ENCODE measurements around the gene ABTB2.

DNA sequence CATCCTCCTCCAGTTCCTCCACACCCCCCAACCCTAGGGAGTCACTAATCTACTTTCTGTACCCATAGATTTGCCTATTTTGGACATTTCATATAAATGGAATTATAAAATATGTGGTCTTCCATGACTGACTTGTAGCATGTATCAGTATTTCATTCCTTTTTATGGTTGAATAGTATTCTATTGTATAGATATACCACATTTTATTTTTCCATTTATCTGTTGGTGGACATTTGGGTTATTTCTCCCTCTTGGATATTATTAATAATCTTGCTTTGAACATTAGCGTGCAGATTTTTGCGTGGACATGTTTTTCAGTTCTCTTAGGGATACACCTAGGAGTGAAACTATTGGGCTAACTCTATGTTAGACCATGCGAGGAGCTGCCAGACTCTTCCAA lies 229.0 kb downstream of the ABTB2 start:
- TF ChIP-seq, protein P1, sequence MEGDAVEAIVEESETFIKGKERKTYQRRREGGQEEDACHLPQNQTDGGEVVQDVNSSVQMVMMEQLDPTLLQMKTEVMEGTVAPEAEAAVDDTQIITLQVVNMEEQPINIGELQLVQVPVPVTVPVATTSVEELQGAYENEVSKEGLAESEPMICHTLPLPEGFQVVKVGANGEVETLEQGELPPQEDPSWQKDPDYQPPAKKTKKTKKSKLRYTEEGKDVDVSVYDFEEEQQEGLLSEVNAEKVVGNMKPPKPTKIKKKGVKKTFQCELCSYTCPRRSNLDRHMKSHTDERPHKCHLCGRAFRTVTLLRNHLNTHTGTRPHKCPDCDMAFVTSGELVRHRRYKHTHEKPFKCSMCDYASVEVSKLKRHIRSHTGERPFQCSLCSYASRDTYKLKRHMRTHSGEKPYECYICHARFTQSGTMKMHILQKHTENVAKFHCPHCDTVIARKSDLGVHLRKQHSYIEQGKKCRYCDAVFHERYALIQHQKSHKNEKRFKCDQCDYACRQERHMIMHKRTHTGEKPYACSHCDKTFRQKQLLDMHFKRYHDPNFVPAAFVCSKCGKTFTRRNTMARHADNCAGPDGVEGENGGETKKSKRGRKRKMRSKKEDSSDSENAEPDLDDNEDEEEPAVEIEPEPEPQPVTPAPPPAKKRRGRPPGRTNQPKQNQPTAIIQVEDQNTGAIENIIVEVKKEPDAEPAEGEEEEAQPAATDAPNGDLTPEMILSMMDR (IDR thresholded peaks at IDR 0.05; ENCODE audit: poor library complexity, severe bottlenecking), result no peak
- TF ChIP-seq POLR2AphosphoS5 (IDR thresholded peaks at IDR 0.05) (no peak), EZH2 (IDR thresholded peaks at IDR 0.05; ENCODE audit: borderline replicate concordance, insufficient read depth, low read length, poor library complexity, severe bottlenecking) (no peak), EP300 (conservative IDR thresholded peaks at IDR 0.05; ENCODE audit: poor library complexity, severe bottlenecking) (no peak), RAD21 (conservative IDR thresholded peaks at IDR 0.05) (no peak), SMC3 (conservative IDR thresholded peaks at IDR 0.05; ENCODE audit: poor library complexity) (no peak), TAF1 (IDR thresholded peaks at IDR 0.05; ENCODE audit: low read depth) (no peak)
- TF ChIP-seq, protein P2, sequence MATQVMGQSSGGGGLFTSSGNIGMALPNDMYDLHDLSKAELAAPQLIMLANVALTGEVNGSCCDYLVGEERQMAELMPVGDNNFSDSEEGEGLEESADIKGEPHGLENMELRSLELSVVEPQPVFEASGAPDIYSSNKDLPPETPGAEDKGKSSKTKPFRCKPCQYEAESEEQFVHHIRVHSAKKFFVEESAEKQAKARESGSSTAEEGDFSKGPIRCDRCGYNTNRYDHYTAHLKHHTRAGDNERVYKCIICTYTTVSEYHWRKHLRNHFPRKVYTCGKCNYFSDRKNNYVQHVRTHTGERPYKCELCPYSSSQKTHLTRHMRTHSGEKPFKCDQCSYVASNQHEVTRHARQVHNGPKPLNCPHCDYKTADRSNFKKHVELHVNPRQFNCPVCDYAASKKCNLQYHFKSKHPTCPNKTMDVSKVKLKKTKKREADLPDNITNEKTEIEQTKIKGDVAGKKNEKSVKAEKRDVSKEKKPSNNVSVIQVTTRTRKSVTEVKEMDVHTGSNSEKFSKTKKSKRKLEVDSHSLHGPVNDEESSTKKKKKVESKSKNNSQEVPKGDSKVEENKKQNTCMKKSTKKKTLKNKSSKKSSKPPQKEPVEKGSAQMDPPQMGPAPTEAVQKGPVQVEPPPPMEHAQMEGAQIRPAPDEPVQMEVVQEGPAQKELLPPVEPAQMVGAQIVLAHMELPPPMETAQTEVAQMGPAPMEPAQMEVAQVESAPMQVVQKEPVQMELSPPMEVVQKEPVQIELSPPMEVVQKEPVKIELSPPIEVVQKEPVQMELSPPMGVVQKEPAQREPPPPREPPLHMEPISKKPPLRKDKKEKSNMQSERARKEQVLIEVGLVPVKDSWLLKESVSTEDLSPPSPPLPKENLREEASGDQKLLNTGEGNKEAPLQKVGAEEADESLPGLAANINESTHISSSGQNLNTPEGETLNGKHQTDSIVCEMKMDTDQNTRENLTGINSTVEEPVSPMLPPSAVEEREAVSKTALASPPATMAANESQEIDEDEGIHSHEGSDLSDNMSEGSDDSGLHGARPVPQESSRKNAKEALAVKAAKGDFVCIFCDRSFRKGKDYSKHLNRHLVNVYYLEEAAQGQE (IDR thresholded peaks at IDR 0.05; ENCODE audit: borderline replicate concordance), result no peak

All from neural cell (in vitro differentiated cells).